Brain microvascular endothelial cell (primary cell): Measurements from ENCODE around the gene MRPL43.

Experiments
- DNase-seq: peaks from one replicate; pipeline ENCODE4 v3.0.0-alpha.2; 2020
- H3K27ac ChIP-seq: fragments of 250-450 bp; sonication (Bioruptor Pico); 2 replicates; pipeline ENCODE4 v1.5.1; 2020; ENCODE audit warnings: mild to moderate bottlenecking, moderate library complexity
- H3K27me3 ChIP-seq: fragments of 250-450 bp; sonication (Bioruptor Pico); replicated peaks from 2 replicates; pipeline ENCODE4 v1.5.1; 2020; ENCODE audit warnings: mild to moderate bottlenecking
- H3K36me3 ChIP-seq: fragments of 250-450 bp; sonication (Bioruptor Pico); replicated peaks from 2 replicates; pipeline ENCODE4 v1.5.1; 2020; ENCODE audit warnings: mild to moderate bottlenecking
- H3K4me3 ChIP-seq: 2 replicates; pipeline ENCODE4 v1.5.1; 2011; ENCODE audit warnings: low read depth, mild to moderate bottlenecking, control low read depth, low read length, moderate library complexity
- in situ Hi-C: cut with HindIII; loops from 2 replicates; pipeline ENCODE4 v1.10.0; 2017; ENCODE audit warnings: low sequenced_read_pairs, low pct_ligation_motif_present
- TF ChIP-seq, protein P1 (sequence below): IDR thresholded peaks from 2 replicates; pipeline ENCODE4 v1.5.1; 2011; ENCODE audit warnings: low read depth, mild to moderate bottlenecking, moderate library complexity, low read length, control low read depth, inconsistent platforms; ENCODE audit errors: missing control alignments

The MRPL43 gene

DNA sequence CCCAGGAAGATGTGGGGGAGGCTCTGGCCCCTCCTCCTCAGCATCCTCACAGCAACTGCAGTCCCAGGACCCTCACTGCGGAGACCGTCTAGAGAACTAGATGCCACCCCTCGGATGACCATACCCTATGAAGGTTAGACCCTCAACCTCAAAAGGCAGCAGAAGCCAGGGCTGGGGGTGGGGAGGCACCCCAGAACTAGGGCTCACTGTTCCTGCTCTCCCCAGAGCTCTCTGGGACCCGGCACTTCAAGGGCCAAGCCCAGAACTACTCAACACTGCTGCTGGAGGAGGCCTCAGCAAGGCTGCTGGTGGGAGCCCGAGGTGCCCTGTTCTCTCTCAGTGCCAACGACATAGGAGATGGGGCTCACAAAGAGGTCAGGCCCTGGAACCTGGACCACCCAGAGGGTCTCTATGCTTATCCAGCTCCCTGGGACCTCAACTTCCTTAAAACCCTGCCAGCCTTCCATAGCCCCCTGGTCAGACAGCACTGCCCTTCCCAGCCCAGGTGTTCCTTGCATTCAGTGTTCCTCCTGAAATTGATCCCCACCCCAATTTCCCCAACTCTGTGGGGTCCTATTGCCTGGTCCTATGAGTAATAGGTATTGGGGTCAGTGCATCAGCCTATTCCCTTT is 14.3 kb downstream of the MRPL43 start:
- Histone ChIP-seq H3K36me3 (no peaks in the 10 kb centered on the region), H3K27me3 (no peaks in the 10 kb centered on the region), H3K4me3 (no peak overlapping the region), H3K27ac (no peak overlapping the region)
- DNase-seq: no peak
- TF ChIP-seq, protein P1, sequence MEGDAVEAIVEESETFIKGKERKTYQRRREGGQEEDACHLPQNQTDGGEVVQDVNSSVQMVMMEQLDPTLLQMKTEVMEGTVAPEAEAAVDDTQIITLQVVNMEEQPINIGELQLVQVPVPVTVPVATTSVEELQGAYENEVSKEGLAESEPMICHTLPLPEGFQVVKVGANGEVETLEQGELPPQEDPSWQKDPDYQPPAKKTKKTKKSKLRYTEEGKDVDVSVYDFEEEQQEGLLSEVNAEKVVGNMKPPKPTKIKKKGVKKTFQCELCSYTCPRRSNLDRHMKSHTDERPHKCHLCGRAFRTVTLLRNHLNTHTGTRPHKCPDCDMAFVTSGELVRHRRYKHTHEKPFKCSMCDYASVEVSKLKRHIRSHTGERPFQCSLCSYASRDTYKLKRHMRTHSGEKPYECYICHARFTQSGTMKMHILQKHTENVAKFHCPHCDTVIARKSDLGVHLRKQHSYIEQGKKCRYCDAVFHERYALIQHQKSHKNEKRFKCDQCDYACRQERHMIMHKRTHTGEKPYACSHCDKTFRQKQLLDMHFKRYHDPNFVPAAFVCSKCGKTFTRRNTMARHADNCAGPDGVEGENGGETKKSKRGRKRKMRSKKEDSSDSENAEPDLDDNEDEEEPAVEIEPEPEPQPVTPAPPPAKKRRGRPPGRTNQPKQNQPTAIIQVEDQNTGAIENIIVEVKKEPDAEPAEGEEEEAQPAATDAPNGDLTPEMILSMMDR: no peak
- in situ Hi-C loops: no loop called here

DNA sequence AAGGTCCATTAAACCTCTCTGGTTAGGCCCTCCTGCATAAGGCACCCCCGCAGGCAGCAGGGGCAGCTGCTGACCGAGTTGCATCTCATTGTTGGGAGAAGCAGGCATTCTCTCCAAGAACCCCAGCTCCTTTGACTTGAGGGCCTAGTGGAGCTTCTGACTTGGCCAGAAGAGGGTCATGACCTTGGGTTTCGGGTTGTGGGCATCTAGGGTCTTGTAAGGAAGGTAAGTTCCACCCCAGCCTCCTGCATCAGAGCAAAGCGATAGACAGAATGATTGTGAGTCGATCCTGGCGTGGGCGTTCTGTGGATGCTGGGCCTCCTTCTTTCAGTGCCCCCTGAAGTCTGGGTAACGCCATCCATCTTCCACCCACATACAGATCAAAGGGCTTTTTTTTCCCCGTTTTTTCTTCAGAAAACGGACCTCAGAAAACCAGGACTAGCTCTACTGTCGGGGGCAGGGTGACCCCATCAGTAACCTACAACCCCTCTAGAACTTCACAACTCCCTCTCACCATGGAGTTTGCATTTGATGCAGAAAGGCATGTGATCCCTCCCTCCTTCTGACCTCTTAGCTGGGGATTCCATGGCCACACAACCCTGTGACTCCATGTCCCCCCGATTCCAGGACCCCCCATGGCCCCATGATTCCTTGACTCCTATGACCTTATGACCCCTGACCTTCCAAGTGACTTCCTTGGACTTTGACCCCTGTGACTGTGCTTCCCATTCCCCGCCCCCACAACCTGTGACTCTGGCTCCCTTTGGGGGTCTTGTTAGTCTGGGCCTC is 15.0 kb downstream of the MRPL43 start:
- DNase-seq: no peak
- in situ Hi-C loops: no loop called here
- Histone ChIP-seq H3K27ac (no peak overlapping the region), H3K36me3 (no peaks in the 10 kb centered on the region), H3K4me3 (no peak overlapping the region), H3K27me3 (no peaks in the 10 kb centered on the region)
- TF ChIP-seq, protein P1: no peak

DNA sequence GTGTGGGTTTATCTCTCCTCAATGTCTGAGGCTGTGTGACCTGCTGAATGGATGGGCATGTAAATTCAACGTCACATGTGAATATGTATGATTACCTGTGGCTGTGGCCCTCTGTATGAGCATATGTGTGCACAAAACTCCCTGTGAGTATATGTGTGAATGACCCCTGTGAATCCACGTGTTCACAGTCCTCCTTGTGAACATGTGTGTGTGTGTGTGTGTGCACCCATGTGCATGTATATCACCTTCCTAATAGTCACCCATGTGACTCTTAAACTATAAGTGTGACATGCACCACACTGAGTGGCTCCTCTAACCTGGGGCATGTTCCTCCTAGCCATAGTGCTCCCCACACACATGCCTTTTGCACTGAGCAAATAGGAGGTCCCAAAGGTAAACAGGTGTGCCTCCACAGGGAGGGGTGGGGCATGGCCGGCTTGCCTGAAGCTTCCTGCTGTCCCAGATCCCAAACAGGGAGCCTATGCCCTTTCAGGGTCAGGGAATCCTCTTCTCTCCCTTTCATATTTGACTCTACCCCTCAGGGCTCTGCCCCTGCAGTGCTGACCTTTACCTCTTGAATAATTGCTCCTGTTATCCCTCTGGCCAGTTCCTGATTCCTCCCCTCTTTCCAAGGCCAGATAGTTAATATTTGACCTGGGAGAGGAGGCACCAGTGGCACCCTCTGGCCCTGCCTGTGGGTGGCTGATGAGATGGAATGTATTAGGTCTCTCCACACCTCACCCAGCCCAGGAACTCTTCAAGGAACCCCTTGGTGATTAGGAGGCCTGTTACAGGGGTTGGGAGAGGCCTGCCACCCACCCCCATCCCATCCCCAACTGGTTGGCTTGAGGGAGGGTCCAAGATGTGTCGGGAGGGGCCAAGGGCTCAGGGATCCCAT is 16.1 kb downstream of the MRPL43 start:
- TF ChIP-seq, protein P1: no peak
- no peaks in the 10 kb centered on the region for H3K27me3 ChIP-seq
- no peak overlapping the region for H3K27ac ChIP-seq
- DNase-seq: no peak
- H3K36me3 ChIP-seq: peaks cover 3% of the 10 kb centered on the region
- no peak overlapping the region for H3K4me3 ChIP-seq
- in situ Hi-C loops: no loop called here

DNA sequence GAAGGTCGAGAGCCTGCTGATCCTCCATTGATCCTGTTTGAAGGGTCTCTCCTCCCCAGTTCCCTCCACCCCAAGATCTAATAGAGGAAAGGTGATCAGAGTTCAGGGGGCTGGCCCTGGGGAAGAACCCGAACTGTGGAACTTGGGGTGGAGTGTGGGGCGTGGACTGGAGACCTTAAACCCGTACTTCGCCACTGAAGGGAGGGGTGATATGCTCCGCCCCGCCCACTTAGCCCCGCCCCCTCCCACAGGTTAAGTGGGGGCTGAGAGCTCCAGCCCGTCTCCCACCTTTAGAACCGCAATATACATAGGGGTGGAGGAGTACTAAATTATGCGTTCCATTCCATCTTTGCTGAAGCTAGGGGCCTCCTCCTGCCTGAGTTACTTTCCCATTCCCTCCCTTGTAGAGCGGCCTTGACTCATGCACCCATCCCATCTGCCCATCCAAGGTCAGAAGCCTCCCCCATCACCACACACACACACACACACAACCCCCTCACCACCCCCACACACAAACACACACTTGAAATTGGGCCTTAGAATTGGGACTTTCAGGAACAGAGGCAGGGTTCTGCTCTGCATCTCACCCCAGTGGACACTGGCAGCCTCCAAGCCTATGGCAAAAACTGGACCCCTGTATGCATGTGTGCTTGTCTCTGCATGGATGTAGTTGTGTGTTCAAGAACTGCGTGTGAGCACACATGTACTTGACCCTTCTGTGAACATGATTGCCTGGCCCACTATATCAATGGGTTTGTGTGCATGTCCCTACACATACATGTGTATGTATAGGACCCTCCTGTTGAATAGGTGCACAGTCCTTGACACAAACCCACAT is 17.0 kb downstream of the MRPL43 start:
- no peaks in the 10 kb centered on the region for H3K27me3 ChIP-seq
- H3K27ac ChIP-seq: no peak overlapping the region
- DNase-seq: no peak
- in situ Hi-C loops: no loop called here
- TF ChIP-seq, protein P1: no peak
- peaks cover 8% of the 10 kb centered on the region for H3K36me3 ChIP-seq
- H3K4me3 ChIP-seq: peak overlapping the region; percentile 62
